ENCODE measurements around the gene MYO18B. TPM values are rescaled to one million over a fixed set of nuclear protein-coding genes. Genes with fewer than 3 reads are reported as not detected.

The MYO18B gene
- total and polyA plus RNA-seq, 2 of the 8 experiments (the other 6 are each of a cell fraction or from before 2014, with no cell fraction given) = 0.62 to 0.78 TPM

- no peak overlapping the region for H3K23ac ChIP-seq (ENCODE audit: insufficient read length)
- peaks cover 0 to 4% (median 1%) of the 10 kb centered on the region in 4 experiments; a peak in 4 of 7 replicates for H3K27me3 ChIP-seq (replicated peaks in 1 of 4; ENCODE audit: control insufficient read depth in 3 of 4, extremely low read depth in 1 of 4, insufficient read depth in 3 of 4, low read length in 3 of 4)
- H3K9ac ChIP-seq (replicated peaks in 1 of 4; ENCODE audit: extremely low read depth in 1 of 4, low read depth in 3 of 4, low read length in 3 of 4) = no peak overlapping the region
- H2BK12ac ChIP-seq (ENCODE audit: low read depth, low read length) = no peak overlapping the region
- no peak overlapping the region for H4K8ac ChIP-seq (ENCODE audit: extremely low read depth, insufficient read depth, low read length)
- H3K4me1 ChIP-seq (replicated peaks in 1 of 4; ENCODE audit: control insufficient read depth in 3 of 4, insufficient read depth in 4 of 4, low read length in 3 of 4) = peaks cover 2 to 21% (median 11%) of the 10 kb centered on the region in 4 experiments; a peak in 6 of 7 replicates
- no peaks in the 10 kb centered on the region for H3K36me3 ChIP-seq (ENCODE audit: control insufficient read depth in 2 of 4, insufficient read depth in 4 of 4, low read length in 3 of 4)
- H3K14ac ChIP-seq (ENCODE audit: insufficient read length) = no peak overlapping the region
- H4K91ac ChIP-seq (replicated peaks; ENCODE audit: insufficient read length, low read length) = no peak overlapping the region
- H2BK5ac ChIP-seq (ENCODE audit: low read depth, low read length) = no peak overlapping the region
- no peak overlapping the region for H2BK15ac ChIP-seq (ENCODE audit: low read length)
- H4K5ac ChIP-seq (ENCODE audit: insufficient read length, low read depth, low read length) = no peak overlapping the region
- H3K18ac ChIP-seq (ENCODE audit: extremely low read depth, low read length) = no peak overlapping the region
- 82% methylated on average over 2 of the region's 2 CpGs; no CpG with 5 or more reads in 1 of the 2 experiments for WGBS, 2 experiments (ENCODE audit: extremely low coverage in 1 of 2, insufficient coverage in 1 of 2, insufficient read length in 1 of 2, insufficient replicate concordance in 2 of 2, low coverage in 1 of 2, low lambda C conversion rate in 2 of 2, missing lambda C conversion rate in 1 of 2)
- H2BK120ac ChIP-seq (replicated peaks; ENCODE audit: low read depth, low read length) = no peak overlapping the region
- ChIA-PET POLR2A (ENCODE audit: partially characterized antibody) (no interaction called here), CTCF (ENCODE audit: partially characterized antibody) (interaction anchor here (1.7 to 2.0 kb wide), 2 partner anchors 26 to 108 kb away, joined by 4 read pairs; no protein-coding TSS in a partner anchor)
- no peak overlapping the region for H3K4me3 ChIP-seq (ENCODE audit: extremely low read depth in 1 of 4, insufficient read depth in 2 of 4, low read depth in 3 of 4, low read length in 4 of 4)
- H3K9me3 ChIP-seq (ENCODE audit: insufficient read depth in 2 of 2, low read depth in 1 of 2, low read length in 1 of 2) = no peaks in the 10 kb centered on the region
- no peak overlapping the region for H2AK5ac ChIP-seq (ENCODE audit: low read depth, low read length)
- no peak overlapping the region for H3K4me2 ChIP-seq (ENCODE audit: insufficient read depth in 1 of 2, low read depth in 2 of 2, low read length in 2 of 2)
- FAIRE-seq (no peak), DNase-seq (ENCODE audit: low read depth in 1 of 2, low spot score in 2 of 2) (no peak)
- no peaks in the 10 kb centered on the region; the same call in 1 of the 2 replicates for H3K23me2 ChIP-seq (ENCODE audit: low read depth, low read length)
- no peaks in the 10 kb centered on the region for H3K79me2 ChIP-seq (ENCODE audit: control insufficient read depth in 1 of 2, insufficient read depth in 2 of 2, low read length in 2 of 2)
- no peak overlapping the region for H3K27ac ChIP-seq (ENCODE audit: low read depth, low read length)
- H3K79me1 ChIP-seq (ENCODE audit: low read depth, low read length) = no peaks in the 10 kb centered on the region
- H2AFZ ChIP-seq (ENCODE audit: low read length) = no peak overlapping the region
- no peak overlapping the region for H3K4ac ChIP-seq (replicated peaks; ENCODE audit: insufficient read length, low read depth, low read length)
- H2BK20ac ChIP-seq (ENCODE audit: low read length) = no peak overlapping the region
- no peaks in the 10 kb centered on the region for H4K20me1 ChIP-seq (replicated peaks in 1 of 2; ENCODE audit: control insufficient read depth in 1 of 2, insufficient read depth in 2 of 2, low read length in 2 of 2)
- no peak overlapping the region for H3K56ac ChIP-seq (replicated peaks; ENCODE audit: insufficient read length, low read depth, low read length)
- no peak for TF ChIP-seq TEAD4 (IDR thresholded peaks at IDR 0.05; ENCODE audit: low read depth, low read length)
- no peak for TF ChIP-seq KDM1A (IDR thresholded peaks at IDR 0.05; ENCODE audit: borderline replicate concordance, low read length)
- TF ChIP-seq RNF2 (IDR thresholded peaks at IDR 0.05; ENCODE audit: borderline replicate concordance, low read depth, low read length, missing control alignments, poor library complexity, severe bottlenecking) = no peak
- no peak for TF ChIP-seq TAF1 (IDR thresholded peaks at IDR 0.05; ENCODE audit: low read depth, low read length)
Observed at GRCh38 chr22:26064048-26064447, 322.1 kb downstream of the MYO18B start.
